Neural progenitor cell (in vitro differentiated cells): ENCODE data around the gene CYP4V2. TPM values are rescaled to one million over a fixed set of nuclear protein-coding genes. Genes with fewer than 3 reads are reported as not detected.

Experiments
- DNase-seq: peaks from one replicate; pipeline ENCODE4 v3.0.0-alpha.2; 2016; ENCODE audit warnings: low spot score
- H2AFZ ChIP-seq: fragments of 200-600 bp; sonication (generic); replicated peaks from 2 replicates; pipeline ENCODE4 v1.6.1; 2016; ENCODE audit warnings: antibody characterized with exemption
- H3F3A ChIP-seq: fragments of 200-600 bp; sonication (generic); 2 replicates; pipeline ENCODE4 v1.6.1; 2016; ENCODE audit warnings: antibody characterized with exemption, low read depth
- H3K27ac ChIP-seq: fragments of 200-600 bp; sonication (generic); 2 replicates; pipeline ENCODE4 v1.5.1; 2016; ENCODE audit warnings: mild to moderate bottlenecking
- H3K27me3 ChIP-seq: fragments of 200-600 bp; sonication (generic); 2 replicates; pipeline ENCODE4 v1.6.1; 2016; ENCODE audit warnings: mild to moderate bottlenecking, moderate library complexity
- H3K36me3 ChIP-seq: fragments of 200-600 bp; sonication (generic); 2 replicates; pipeline ENCODE4 v1.5.1; 2016
- H3K4me1 ChIP-seq: fragments of 200-600 bp; sonication (generic); 2 replicates; pipeline ENCODE4 v1.6.1; 2016; ENCODE audit warnings: mixed run types
- H3K4me2 ChIP-seq: fragments of 200-600 bp; sonication (generic); 2 replicates; pipeline ENCODE4 v1.6.1; 2016
- H3K4me3 ChIP-seq: fragments of 200-600 bp; sonication (generic); 2 replicates; pipeline ENCODE4 v1.5.1; 2016
- H3K79me2 ChIP-seq: fragments of 200-600 bp; sonication (generic); 2 replicates; pipeline ENCODE4 v1.6.1; 2016; ENCODE audit warnings: low read depth
- H3K9ac ChIP-seq: fragments of 200-600 bp; sonication (generic); 2 replicates; pipeline ENCODE4 v1.6.1; 2016
- H3K9me3 ChIP-seq: fragments of 200-600 bp; sonication (generic); 2 replicates; pipeline ENCODE4 v1.5.1; 2016; ENCODE audit warnings: low read depth
- H4K20me1 ChIP-seq: fragments of 200-600 bp; sonication (generic); 2 replicates; pipeline ENCODE4 v1.6.1; 2016; ENCODE audit warnings: low read depth
- H3K27ac Mint-ChIP-seq: 3 replicates; pipeline ENCODE4 v1.8.0; 2021; ENCODE audit warnings: mixed read lengths
- H3K27me3 Mint-ChIP-seq: 2 replicates; pipeline ENCODE4 v1.8.0; 2022; ENCODE audit warnings: low read depth, mild to moderate bottlenecking, inconsistent platforms, moderate library complexity, mixed read lengths; ENCODE audit not compliant: insufficient read depth
- H3K36me3 Mint-ChIP-seq: 3 replicates; pipeline ENCODE4 v1.8.0; 2021; ENCODE audit warnings: mixed read lengths
- H3K4me1 Mint-ChIP-seq: 3 replicates; pipeline ENCODE4 v1.8.0; 2021; ENCODE audit warnings: mixed read lengths
- H3K4me3 Mint-ChIP-seq: 3 replicates; pipeline ENCODE4 v1.8.0; 2021; ENCODE audit warnings: mild to moderate bottlenecking, moderate library complexity, mixed read lengths
- H3K9me3 Mint-ChIP-seq: 3 replicates; pipeline ENCODE4 v1.8.0; 2020; ENCODE audit warnings: mixed read lengths
- CTCF ChIP-seq: fragments of 200-600 bp; sonication (generic); IDR thresholded peaks from 2 replicates; pipeline ENCODE4 v1.5.1; 2017; ENCODE audit warnings: antibody characterized with exemption, mild to moderate bottlenecking
- EZH2 ChIP-seq: fragments of 200-600 bp; sonication (generic); IDR thresholded peaks from 2 replicates; pipeline ENCODE4 v1.6.1; 2017; ENCODE audit warnings: antibody characterized with exemption, mild to moderate bottlenecking, moderate library complexity
- EZH2phosphoT487 ChIP-seq: fragments of 200-600 bp; sonication (generic); IDR thresholded peaks from 2 replicates; pipeline ENCODE4 v1.6.1; 2017; ENCODE audit warnings: antibody characterized with exemption
- total RNA-seq: library from RNA; depleted of rRNA; stranded (reverse); fragments of >200 nt; gene quantifications from 2 replicates; pipeline ENCODE4 v1.2.3, GENCODE V29; 2015; ENCODE audit warnings: low replicate concordance

Gene CYP4V2
- total RNA-seq, 1 donor from 2014 or later = 0.37 TPM

- Histone ChIP-seq H3K4me2 (no peak overlapping the region), H3K9me3 (no peaks in the 10 kb centered on the region), H3K4me1 (peaks cover 6% of the 10 kb centered on the region), H3K4me3 (no peak overlapping the region), H3K79me2 (no peaks in the 10 kb centered on the region), H3F3A (no peaks in the 10 kb centered on the region), H3K27me3 (no peaks in the 10 kb centered on the region), H2AFZ (no peak overlapping the region), H3K27ac (no peak overlapping the region), H3K36me3 (no peaks in the 10 kb centered on the region), H4K20me1 (no peaks in the 10 kb centered on the region), H3K9ac (no peak overlapping the region)
- TF ChIP-seq CTCF = no peak
- TF ChIP-seq EZH2 = no peak
- no peak for TF ChIP-seq EZH2phosphoT487
- H3K27me3 Mint-ChIP-seq = peaks cover 2% of the 10 kb centered on the region
- H3K9me3 Mint-ChIP-seq = no peaks in the 10 kb centered on the region
- DNase-seq = no peak
- no peak overlapping the region for H3K27ac Mint-ChIP-seq
- peak overlapping the region; percentile 0 for H3K4me3 Mint-ChIP-seq
- H3K36me3 Mint-ChIP-seq = no peaks in the 10 kb centered on the region
- H3K4me1 Mint-ChIP-seq = peaks cover 36% of the 10 kb centered on the region
These were observed 24.4 kb upstream of the CYP4V2 start for GRCh38 chr4:186166852-186167512.

- H3K9ac ChIP-seq = no peak overlapping the region
- no peaks in the 10 kb centered on the region for H3K9me3 Mint-ChIP-seq
- H3K79me2 ChIP-seq = no peaks in the 10 kb centered on the region
- H3K27ac ChIP-seq = no peak overlapping the region
- H3K4me2 ChIP-seq = no peak overlapping the region
- no peak overlapping the region for H3K27ac Mint-ChIP-seq
- DNase-seq = no peak
- H2AFZ ChIP-seq = no peak overlapping the region
- H3K4me3 ChIP-seq = no peak overlapping the region
- H3K4me1 ChIP-seq = peaks cover 6% of the 10 kb centered on the region
- no peak overlapping the region for H3K4me3 Mint-ChIP-seq
- H3K36me3 Mint-ChIP-seq = no peaks in the 10 kb centered on the region
- H4K20me1 ChIP-seq = no peaks in the 10 kb centered on the region
- H3K9me3 ChIP-seq = no peaks in the 10 kb centered on the region
- H3K36me3 ChIP-seq = no peaks in the 10 kb centered on the region
- H3K27me3 ChIP-seq = no peaks in the 10 kb centered on the region
- peaks cover 36% of the 10 kb centered on the region for H3K4me1 Mint-ChIP-seq
- TF ChIP-seq CTCF (no peak), EZH2 (no peak), EZH2phosphoT487 (no peak)
- H3F3A ChIP-seq = no peaks in the 10 kb centered on the region
- H3K27me3 Mint-ChIP-seq = peaks cover 2% of the 10 kb centered on the region
These were observed 23.8 kb upstream of the CYP4V2 start for GRCh38 chr4:186167605-186168004.

- no peaks in the 10 kb centered on the region for H3K79me2 ChIP-seq
These were observed 22.6 kb upstream of the CYP4V2 start for GRCh38 chr4:186168750-186169149.

More at GRCh38 chr4:186168750-186169149, 22.6 kb upstream of the CYP4V2 start:
- Mint-ChIP-seq H3K27me3 (peaks cover 2% of the 10 kb centered on the region), H3K4me1 (peaks cover 27% of the 10 kb centered on the region), H3K27ac (no peak overlapping the region), H3K9me3 (no peaks in the 10 kb centered on the region), H3K4me3 (no peak overlapping the region), H3K36me3 (no peaks in the 10 kb centered on the region)
- H3K9ac ChIP-seq = no peak overlapping the region
- no peaks in the 10 kb centered on the region for H4K20me1 ChIP-seq
- peaks cover 6% of the 10 kb centered on the region for H3K4me1 ChIP-seq
- no peaks in the 10 kb centered on the region for H3K36me3 ChIP-seq
- no peaks in the 10 kb centered on the region for H3K27me3 ChIP-seq
- no peak for DNase-seq
- H3K4me3 ChIP-seq = no peak overlapping the region
- H3K9me3 ChIP-seq = no peaks in the 10 kb centered on the region
- H3K4me2 ChIP-seq = no peak overlapping the region
- TF ChIP-seq EZH2 = no peak
- no peak for TF ChIP-seq EZH2phosphoT487
- no peak for TF ChIP-seq CTCF
- no peak overlapping the region for H2AFZ ChIP-seq
- no peak overlapping the region for H3K27ac ChIP-seq
- H3F3A ChIP-seq = no peaks in the 10 kb centered on the region
